G401.6 (cell line): ENCODE data around the gene PPP2R1B.
"Not testable (repeated sequence)": the region's sequence is repeated elsewhere in the genome, so short reads cannot be mapped to it uniquely, and the experiment has no call there.

Experiments used
- FAIRE-seq: peaks from 2 replicates; lab custom pipeline; 2012; peaks lifted over from hg19 to GRCh38; lab: Jason Lieb, UNC

The PPP2R1B gene

GRCh38 chr11:111782109-111782741 is 16.0 kb upstream of the PPP2R1B start:
- no peak for FAIRE-seq

- FAIRE-seq, result no peak
These were observed 12.9 kb upstream of the PPP2R1B start for GRCh38 chr11:111779118-111779517.

- no peak for FAIRE-seq
These were observed 11.9 kb upstream of the PPP2R1B start for GRCh38 chr11:111778047-111778558.

GRCh38 chr11:111777094-111778046 is 11.2 kb upstream of the PPP2R1B start:
- FAIRE-seq, result peak; percentile 95

GRCh38 chr11:111776398-111777093 is 10.4 kb upstream of the PPP2R1B start:
- no peak for FAIRE-seq

- FAIRE-seq, result no peak
These were observed 8.9 kb upstream of the PPP2R1B start for GRCh38 chr11:111774955-111775710.

GRCh38 chr11:111772535-111772934 is 6.3 kb upstream of the PPP2R1B start:
- no peak for FAIRE-seq

- FAIRE-seq, result not testable (repeated sequence)
These were observed 5.0 kb upstream of the PPP2R1B start for GRCh38 chr11:111771205-111771604.

GRCh38 chr11:111770581-111771134 is 4.5 kb upstream of the PPP2R1B start:
- no peak for FAIRE-seq

GRCh38 chr11:111766834-111767142 is 599 bp upstream of the PPP2R1B start:
- FAIRE-seq, result no peak

GRCh38 chr11:111765320-111765983 is 737 bp downstream of the PPP2R1B start:
- FAIRE-seq, result no peak

GRCh38 chr11:111764621-111765020 is 1.6 kb downstream of the PPP2R1B start:
- no peak for FAIRE-seq

- no peak for FAIRE-seq
These were observed 3.1 kb downstream of the PPP2R1B start for GRCh38 chr11:111762981-111763643.

- FAIRE-seq, result no peak
These were observed 3.7 kb downstream of the PPP2R1B start for GRCh38 chr11:111762526-111762925.

GRCh38 chr11:111761036-111761435 is 5.2 kb downstream of the PPP2R1B start:
- FAIRE-seq, result no peak

- FAIRE-seq, result no peak
These were observed 6.3 kb downstream of the PPP2R1B start for GRCh38 chr11:111759778-111760407.

- FAIRE-seq, result no peak
These were observed 6.8 kb downstream of the PPP2R1B start for GRCh38 chr11:111759376-111759775.

- FAIRE-seq, result peak; percentile 19
These were observed 10.1 kb downstream of the PPP2R1B start for GRCh38 chr11:111756097-111756496.

- FAIRE-seq, result no peak
These were observed 16.5 kb downstream of the PPP2R1B start for GRCh38 chr11:111749646-111750045.
